Pulmonary artery endothelial cell (primary cell): ENCODE results near the gene CLEC4M. TPM values are rescaled to one million over a fixed set of nuclear protein-coding genes. Genes with fewer than 3 reads are reported as not detected.
A peak's percentile ranks its signal among the peaks of the same experiment; 100 is the strongest.
"Not testable (repeated sequence)": the region's sequence is repeated elsewhere in the genome, so short reads cannot be mapped to it uniquely, and the experiment has no call there.

Experiments used
- DNase-seq: peaks from one replicate; pipeline ENCODE4 v3.0.0-alpha.2; 2011; ENCODE audit warnings: low read depth, low spot score
- total RNA-seq: library from RNA; depleted of rRNA; stranded (reverse); fragments of >200 nt; gene quantifications from 2 replicates; pipeline ENCODE4 v1.2.3, GENCODE V29; 2014

The CLEC4M gene
- total RNA-seq, 1 donor from 2014 or later: 0.07 TPM

- no peak for DNase-seq
Observed at GRCh38 chr19:7772752-7773291, 9.8 kb downstream of the CLEC4M start.

GRCh38 chr19:7773841-7774240 is 10.8 kb downstream of the CLEC4M start:
- DNase-seq: no peak

- no peak for DNase-seq
Observed at GRCh38 chr19:7775761-7776160, 12.7 kb downstream of the CLEC4M start.

- no peak for DNase-seq
Observed at GRCh38 chr19:7778081-7778480, 15.0 kb downstream of the CLEC4M start.

GRCh38 chr19:7779631-7780486 is 16.8 kb downstream of the CLEC4M start:
- DNase-seq: no peak

GRCh38 chr19:7781157-7781556 is 18.1 kb downstream of the CLEC4M start:
- DNase-seq: no peak

GRCh38 chr19:7783991-7784423 is 21.0 kb downstream of the CLEC4M start:
- no peak for DNase-seq

- no peak for DNase-seq
Observed at GRCh38 chr19:7784856-7785255, 21.8 kb downstream of the CLEC4M start.

GRCh38 chr19:7787141-7787540 is 24.1 kb downstream of the CLEC4M start:
- no peak for DNase-seq

- DNase-seq: no peak
Observed at GRCh38 chr19:7787602-7788177, 24.6 kb downstream of the CLEC4M start.

GRCh38 chr19:7788178-7788932 is 25.3 kb downstream of the CLEC4M start:
- no peak for DNase-seq

- DNase-seq: no peak
Observed at GRCh38 chr19:7788933-7789323, 25.9 kb downstream of the CLEC4M start.

GRCh38 chr19:7789447-7789846 is 26.4 kb downstream of the CLEC4M start:
- DNase-seq: no peak

- no peak for DNase-seq
Observed at GRCh38 chr19:7790416-7790815, 27.4 kb downstream of the CLEC4M start.

GRCh38 chr19:7792281-7792680 is 29.2 kb downstream of the CLEC4M start:
- no peak for DNase-seq

GRCh38 chr19:7792701-7793100 is 29.7 kb downstream of the CLEC4M start:
- DNase-seq: not testable (repeated sequence)

- no peak for DNase-seq
Observed at GRCh38 chr19:7793493-7793892, 30.4 kb downstream of the CLEC4M start.

GRCh38 chr19:7795555-7796161 is 32.6 kb downstream of the CLEC4M start:
- peak; percentile 82 for DNase-seq

- DNase-seq: peak; percentile 36
Observed at GRCh38 chr19:7799640-7800355, 36.8 kb downstream of the CLEC4M start.

GRCh38 chr19:7801020-7801570 is 38.1 kb downstream of the CLEC4M start:
- DNase-seq: no peak

GRCh38 chr19:7806234-7806633 is 43.2 kb downstream of the CLEC4M start:
- DNase-seq: no peak
